ENCODE data around the gene THOC6.
"Not testable (repeated sequence)": the region's sequence is repeated elsewhere in the genome, so short reads cannot be mapped to it uniquely, and the experiment has no call there.

The THOC6 gene

GRCh38 chr16:3054965-3055733 is 31.3 kb downstream of the THOC6 start:
- no peak overlapping the region for H3K9ac ChIP-seq (ENCODE audit: low read depth, low read length)
- no peak overlapping the region for H3K4me3 ChIP-seq (ENCODE audit: low read length)
- peaks cover 36% of the 10 kb centered on the region for H3K27me3 ChIP-seq (ENCODE audit: insufficient read depth, low read length)
- H3K27ac ChIP-seq (ENCODE audit: low read length), result no peak overlapping the region
- H3K36me3 ChIP-seq (ENCODE audit: insufficient read depth, low read depth, low read length), result no peaks in the 10 kb centered on the region
- H3K9me3 ChIP-seq (ENCODE audit: insufficient read depth, low read depth, low read length), result no peaks in the 10 kb centered on the region
- H3K4me1 ChIP-seq (ENCODE audit: insufficient read depth, low read length), result no peaks in the 10 kb centered on the region

- H3K27ac ChIP-seq (ENCODE audit: low read length); H3K4me1 ChIP-seq (ENCODE audit: insufficient read depth, low read length); H3K4me3 ChIP-seq (ENCODE audit: low read length); H3K9me3 ChIP-seq (ENCODE audit: insufficient read depth, low read depth, low read length); H3K9ac ChIP-seq (ENCODE audit: low read depth, low read length); H3K36me3 ChIP-seq (ENCODE audit: insufficient read depth, low read depth, low read length): not testable (repeated sequence)
- peaks cover 36% of the 10 kb centered on the region for H3K27me3 ChIP-seq (ENCODE audit: insufficient read depth, low read length)
Observed at GRCh38 chr16:3055734-3056115, 31.9 kb downstream of the THOC6 start.

- Histone ChIP-seq H3K36me3 (ENCODE audit: insufficient read depth, low read depth, low read length) (no peaks in the 10 kb centered on the region), H3K9me3 (ENCODE audit: insufficient read depth, low read depth, low read length) (no peaks in the 10 kb centered on the region), H3K4me3 (ENCODE audit: low read length) (no peak overlapping the region), H3K9ac (ENCODE audit: low read depth, low read length) (no peak overlapping the region), H3K4me1 (ENCODE audit: insufficient read depth, low read length) (no peaks in the 10 kb centered on the region), H3K27me3 (ENCODE audit: insufficient read depth, low read length) (peaks cover 28% of the 10 kb centered on the region), H3K27ac (ENCODE audit: low read length) (no peak overlapping the region)
Observed at GRCh38 chr16:3056336-3057180, 32.7 kb downstream of the THOC6 start.

GRCh38 chr16:3057181-3058138 is 33.6 kb downstream of the THOC6 start:
- Histone ChIP-seq H3K27me3 (ENCODE audit: insufficient read depth, low read length) (peaks cover 27% of the 10 kb centered on the region), H3K36me3 (ENCODE audit: insufficient read depth, low read depth, low read length) (no peaks in the 10 kb centered on the region), H3K4me1 (ENCODE audit: insufficient read depth, low read length) (no peaks in the 10 kb centered on the region), H3K4me3 (ENCODE audit: low read length) (peak overlapping the region; percentile 66; the same call in 1 of the 2 replicates), H3K27ac (ENCODE audit: low read length) (no peak overlapping the region), H3K9ac (ENCODE audit: low read depth, low read length) (no peak overlapping the region), H3K9me3 (ENCODE audit: insufficient read depth, low read depth, low read length) (no peaks in the 10 kb centered on the region)

GRCh38 chr16:3058139-3059030 is 34.5 kb downstream of the THOC6 start:
- no peaks in the 10 kb centered on the region for H3K9me3 ChIP-seq (ENCODE audit: insufficient read depth, low read depth, low read length)
- peak overlapping the region; percentile 66; the same call in 1 of the 2 replicates for H3K4me3 ChIP-seq (ENCODE audit: low read length)
- H3K36me3 ChIP-seq (ENCODE audit: insufficient read depth, low read depth, low read length), result no peaks in the 10 kb centered on the region
- H3K9ac ChIP-seq (ENCODE audit: low read depth, low read length), result peak overlapping the region; percentile 56; the same call in 1 of the 2 replicates
- H3K4me1 ChIP-seq (ENCODE audit: insufficient read depth, low read length), result no peaks in the 10 kb centered on the region
- no peak overlapping the region for H3K27ac ChIP-seq (ENCODE audit: low read length)
- H3K27me3 ChIP-seq (ENCODE audit: insufficient read depth, low read length), result peaks cover 27% of the 10 kb centered on the region

GRCh38 chr16:3059041-3059722 is 35.3 kb downstream of the THOC6 start:
- no peaks in the 10 kb centered on the region for H3K9me3 ChIP-seq (ENCODE audit: insufficient read depth, low read depth, low read length)
- H3K36me3 ChIP-seq (ENCODE audit: insufficient read depth, low read depth, low read length), result no peaks in the 10 kb centered on the region
- peak overlapping the region; percentile 66; the same call in 1 of the 2 replicates for H3K4me3 ChIP-seq (ENCODE audit: low read length)
- peak overlapping the region; percentile 56; the same call in 1 of the 2 replicates for H3K9ac ChIP-seq (ENCODE audit: low read depth, low read length)
- H3K4me1 ChIP-seq (ENCODE audit: insufficient read depth, low read length), result 0 out of 2 replicates have a peak, but pooled peaks cover 4% of the 10 kb centered on the region
- peaks cover 27% of the 10 kb centered on the region for H3K27me3 ChIP-seq (ENCODE audit: insufficient read depth, low read length)
- peak overlapping the region; percentile 49 for H3K27ac ChIP-seq (ENCODE audit: low read length)

- Histone ChIP-seq H3K9ac (ENCODE audit: low read depth, low read length) (peak overlapping the region; percentile 51; the same call in 1 of the 2 replicates), H3K4me1 (ENCODE audit: insufficient read depth, low read length) (0 out of 2 replicates have a peak, but pooled peaks cover 4% of the 10 kb centered on the region), H3K27me3 (ENCODE audit: insufficient read depth, low read length) (peaks cover 27% of the 10 kb centered on the region), H3K27ac (ENCODE audit: low read length) (peak overlapping the region; percentile 49), H3K4me3 (ENCODE audit: low read length) (peak overlapping the region; percentile 61; the same call in 1 of the 2 replicates), H3K9me3 (ENCODE audit: insufficient read depth, low read depth, low read length) (no peaks in the 10 kb centered on the region), H3K36me3 (ENCODE audit: insufficient read depth, low read depth, low read length) (no peaks in the 10 kb centered on the region)
Observed at GRCh38 chr16:3059723-3060242, 35.9 kb downstream of the THOC6 start.

- Histone ChIP-seq H3K4me3 (ENCODE audit: low read length) (no peak overlapping the region), H3K27ac (ENCODE audit: low read length) (no peak overlapping the region), H3K9me3 (ENCODE audit: insufficient read depth, low read depth, low read length) (no peaks in the 10 kb centered on the region), H3K36me3 (ENCODE audit: insufficient read depth, low read depth, low read length) (no peaks in the 10 kb centered on the region), H3K9ac (ENCODE audit: low read depth, low read length) (no peak overlapping the region; the same call in 1 of the 2 replicates), H3K27me3 (ENCODE audit: insufficient read depth, low read length) (peaks cover 23% of the 10 kb centered on the region), H3K4me1 (ENCODE audit: insufficient read depth, low read length) (0 out of 2 replicates have a peak, but pooled peaks cover 4% of the 10 kb centered on the region)
Observed at GRCh38 chr16:3060339-3061127, 36.7 kb downstream of the THOC6 start.

- Histone ChIP-seq H3K4me1 (ENCODE audit: insufficient read depth, low read length) (0 out of 2 replicates have a peak, but pooled peaks cover 4% of the 10 kb centered on the region), H3K27ac (ENCODE audit: low read length) (no peak overlapping the region), H3K36me3 (ENCODE audit: insufficient read depth, low read depth, low read length) (no peaks in the 10 kb centered on the region), H3K9me3 (ENCODE audit: insufficient read depth, low read depth, low read length) (no peaks in the 10 kb centered on the region), H3K9ac (ENCODE audit: low read depth, low read length) (no peak overlapping the region), H3K27me3 (ENCODE audit: insufficient read depth, low read length) (peaks cover 19% of the 10 kb centered on the region), H3K4me3 (ENCODE audit: low read length) (no peak overlapping the region)
Observed at GRCh38 chr16:3062553-3062952, 38.7 kb downstream of the THOC6 start.

All from iPS-20b (cell line).